ENCODE measurements around the gene KNOP1. TPM values are rescaled to one million over a fixed set of nuclear protein-coding genes. Genes with fewer than 3 reads are reported as not detected.

Gene KNOP1
- total and polyA plus RNA-seq, 11 donors: 6.3 to 12.1 (median 8.2) TPM

GRCh38 chr16:19733551-19733950, 15.5 kb upstream of the KNOP1 start:
- 76 to 82% (median 80%) methylated on average over 6 of the region's 6 CpGs for WGBS, 4 donors
- no peak overlapping the region for H3K4me3 ChIP-seq
- no peaks in the 10 kb centered on the region for H3K27me3 ChIP-seq
- ATAC-seq: no peak
- H3K4me1 ChIP-seq: peaks cover 0 to 36% (median 16%) of the 10 kb centered on the region in 12 donors
- DNase-seq: no peak
- TF ChIP-seq, protein P1, sequence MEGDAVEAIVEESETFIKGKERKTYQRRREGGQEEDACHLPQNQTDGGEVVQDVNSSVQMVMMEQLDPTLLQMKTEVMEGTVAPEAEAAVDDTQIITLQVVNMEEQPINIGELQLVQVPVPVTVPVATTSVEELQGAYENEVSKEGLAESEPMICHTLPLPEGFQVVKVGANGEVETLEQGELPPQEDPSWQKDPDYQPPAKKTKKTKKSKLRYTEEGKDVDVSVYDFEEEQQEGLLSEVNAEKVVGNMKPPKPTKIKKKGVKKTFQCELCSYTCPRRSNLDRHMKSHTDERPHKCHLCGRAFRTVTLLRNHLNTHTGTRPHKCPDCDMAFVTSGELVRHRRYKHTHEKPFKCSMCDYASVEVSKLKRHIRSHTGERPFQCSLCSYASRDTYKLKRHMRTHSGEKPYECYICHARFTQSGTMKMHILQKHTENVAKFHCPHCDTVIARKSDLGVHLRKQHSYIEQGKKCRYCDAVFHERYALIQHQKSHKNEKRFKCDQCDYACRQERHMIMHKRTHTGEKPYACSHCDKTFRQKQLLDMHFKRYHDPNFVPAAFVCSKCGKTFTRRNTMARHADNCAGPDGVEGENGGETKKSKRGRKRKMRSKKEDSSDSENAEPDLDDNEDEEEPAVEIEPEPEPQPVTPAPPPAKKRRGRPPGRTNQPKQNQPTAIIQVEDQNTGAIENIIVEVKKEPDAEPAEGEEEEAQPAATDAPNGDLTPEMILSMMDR (IDR thresholded peaks at IDR 0.05): no peak
- TF ChIP-seq POLR2A (IDR thresholded peaks at IDR 0.05): no peak
- peak overlapping the region in 2 of 12 donors; percentile 19 to 29 for H3K27ac ChIP-seq
- H3K9me3 ChIP-seq: no peaks in the 10 kb centered on the region
- intact Hi-C loops (cut with DNase I): no loop called here
- peaks cover 0 to 20% (median 0%) of the 10 kb centered on the region in 9 donors for H3K36me3 ChIP-seq

GRCh38 chr16:19728636-19728965, 10.6 kb upstream of the KNOP1 start:
- Histone ChIP-seq H3K27ac (no peak overlapping the region), H3K36me3 (peaks cover 0 to 16% (median 0%) of the 10 kb centered on the region in 9 donors), H3K4me1 (peaks cover 0 to 10% (median 1%) of the 10 kb centered on the region in 12 donors), H3K9me3 (no peaks in the 10 kb centered on the region), H3K27me3 (no peaks in the 10 kb centered on the region), H3K4me3 (no peak overlapping the region)
- ATAC-seq: no peak
- 83 to 94% (median 91%) methylated on average over 3 of the region's 3 CpGs for WGBS, 4 donors
- TF ChIP-seq, protein P1 (IDR thresholded peaks at IDR 0.05): no peak
- no peak for TF ChIP-seq POLR2A (IDR thresholded peaks at IDR 0.05)
- no peak for DNase-seq
- intact Hi-C loops (cut with DNase I): no loop called here

DNA sequence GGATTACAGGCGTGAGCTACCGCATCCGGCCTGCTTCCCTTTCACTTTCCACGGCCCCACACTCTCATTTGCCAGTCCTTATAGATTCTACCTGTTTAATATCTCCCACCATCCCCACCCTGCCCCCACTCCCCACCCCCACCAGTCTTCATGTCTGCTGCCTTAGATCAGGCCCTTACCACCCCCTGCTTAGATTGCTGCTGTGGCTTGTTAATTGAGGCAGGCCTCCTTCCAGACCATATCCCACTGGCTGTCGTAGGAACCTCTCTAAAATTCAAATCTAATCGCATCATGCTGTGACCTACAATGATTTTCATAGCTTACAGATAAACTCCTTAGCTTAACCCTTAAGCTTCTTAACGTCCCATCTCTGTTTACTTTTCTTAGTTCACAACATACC, 5.0 kb upstream of the KNOP1 start:
- DNase-seq (no peak), ATAC-seq (no peak)
- intact Hi-C loops (cut with DNase I): no loop called here
- H3K4me1 ChIP-seq: peaks cover 0 to 30% (median 18%) of the 10 kb centered on the region in 12 donors
- 82 to 88% (median 84%) methylated on average over 7 of the region's 7 CpGs for WGBS, 4 donors
- H3K4me3 ChIP-seq: no peak overlapping the region
- H3K27me3 ChIP-seq: no peaks in the 10 kb centered on the region
- H3K36me3 ChIP-seq: peaks cover 0 to 5% (median 0%) of the 10 kb centered on the region in 9 donors
- TF ChIP-seq, protein P1 (IDR thresholded peaks at IDR 0.05): no peak
- no peak for TF ChIP-seq POLR2A (IDR thresholded peaks at IDR 0.05)
- H3K27ac ChIP-seq: no peak overlapping the region
- H3K9me3 ChIP-seq: no peaks in the 10 kb centered on the region

DNA sequence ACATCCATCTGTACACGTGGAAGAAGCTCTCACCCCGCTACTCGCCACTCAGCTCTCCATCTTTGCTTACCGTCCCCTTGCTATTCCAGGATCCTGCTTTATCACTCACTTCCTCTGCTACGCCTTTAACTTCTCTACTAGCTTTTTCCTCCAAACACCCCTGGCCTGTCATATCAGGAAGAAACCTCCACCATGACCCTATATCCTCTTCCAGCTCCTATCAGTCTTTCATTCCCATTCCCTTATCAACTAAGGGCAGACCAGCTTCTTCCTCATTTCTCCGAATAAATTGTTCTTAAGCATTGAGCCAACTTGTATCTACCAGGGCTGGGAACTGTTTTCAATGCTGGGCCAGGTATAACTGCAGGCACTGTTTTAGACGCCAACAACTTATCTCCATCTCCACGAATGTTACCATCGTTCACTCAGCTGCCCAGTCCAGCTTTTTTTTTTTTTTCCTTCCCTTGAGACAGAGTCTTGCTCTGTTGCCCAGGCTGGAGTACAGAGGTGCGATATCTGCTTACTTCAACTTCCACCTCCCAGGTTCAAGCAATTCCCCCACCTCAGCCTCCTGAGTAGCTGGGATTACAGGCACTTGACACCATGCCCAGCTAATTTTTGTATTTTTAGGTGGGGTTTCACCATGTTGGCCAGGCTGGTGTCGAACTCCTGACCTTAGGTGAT, 4.4 kb upstream of the KNOP1 start:
- no peaks in the 10 kb centered on the region for H3K27me3 ChIP-seq
- peaks cover 0 to 30% (median 18%) of the 10 kb centered on the region in 12 donors for H3K4me1 ChIP-seq
- TF ChIP-seq, protein P1 (IDR thresholded peaks at IDR 0.05): no peak
- no peak for TF ChIP-seq POLR2A (IDR thresholded peaks at IDR 0.05)
- intact Hi-C loops (cut with DNase I): no loop called here
- peaks cover 0 to 5% (median 0%) of the 10 kb centered on the region in 9 donors for H3K36me3 ChIP-seq
- H3K27ac ChIP-seq: peak overlapping the region in 1 of 12 donors; percentile 49
- no peak for ATAC-seq
- no peak overlapping the region for H3K4me3 ChIP-seq
- no peak for DNase-seq
- WGBS, 4 donors: 73 to 81% (median 77%) methylated on average over 11 of the region's 11 CpGs
- H3K9me3 ChIP-seq: no peaks in the 10 kb centered on the region
